Activated naive CD8-positive, alpha-beta T cell treated with anti-CD3 and anti-CD28 coated beads, Interleukin-2, amount 50 U/mL, for 16 hours (primary cell): Measurements from ENCODE around the gene ADORA2A.

Experiments
- DNase-seq: peaks from one replicate; pipeline ENCODE4 v3.0.0-alpha.2; 2020; ENCODE audit warnings: low read depth, low spot score

ADORA2A gene

GRCh38 chr22:24427500-24428164 is at the start of gene ADORA2A:
Gene ADORA2A, plus strand, starts transcription at chr22:24427599. Its CDS starts 5,806 bp downstream, at chr22:24433405.
- peak; percentile 64 for DNase-seq

GRCh38 chr22:24379536-24379935 is 47.9 kb upstream of the ADORA2A start:
- DNase-seq: no peak

- DNase-seq: no peak
Measured at GRCh38 chr22:24380220-24380904, 47.0 kb upstream of the ADORA2A start.

- DNase-seq: no peak
Measured at GRCh38 chr22:24380905-24381230, 46.5 kb upstream of the ADORA2A start.

GRCh38 chr22:24383061-24383460 is 44.3 kb upstream of the ADORA2A start:
- no peak for DNase-seq

GRCh38 chr22:24384131-24384530 is 43.3 kb upstream of the ADORA2A start:
- DNase-seq: no peak

GRCh38 chr22:24386937-24387471 is 40.4 kb upstream of the ADORA2A start:
- DNase-seq: no peak

GRCh38 chr22:24389680-24390079 is 37.7 kb upstream of the ADORA2A start:
- no peak for DNase-seq

- DNase-seq: no peak
Measured at GRCh38 chr22:24390156-24390555, 37.2 kb upstream of the ADORA2A start.

GRCh38 chr22:24390576-24390975 is 36.8 kb upstream of the ADORA2A start:
- DNase-seq: no peak

GRCh38 chr22:24391836-24392217 is 35.6 kb upstream of the ADORA2A start:
- DNase-seq: no peak

- no peak for DNase-seq
Measured at GRCh38 chr22:24392218-24392931, 35.0 kb upstream of the ADORA2A start.

GRCh38 chr22:24393012-24393559 is 34.3 kb upstream of the ADORA2A start:
- no peak for DNase-seq

GRCh38 chr22:24393848-24394247 is 33.6 kb upstream of the ADORA2A start:
- DNase-seq: no peak

- no peak for DNase-seq
Measured at GRCh38 chr22:24394254-24394653, 33.1 kb upstream of the ADORA2A start.

GRCh38 chr22:24398409-24398808 is 29.0 kb upstream of the ADORA2A start:
- no peak for DNase-seq

GRCh38 chr22:24400034-24400725 is 27.2 kb upstream of the ADORA2A start:
- DNase-seq: no peak

- no peak for DNase-seq
Measured at GRCh38 chr22:24400726-24401596, 26.4 kb upstream of the ADORA2A start.

- DNase-seq: no peak
Measured at GRCh38 chr22:24401931-24402367, 25.4 kb upstream of the ADORA2A start.

GRCh38 chr22:24402460-24403192 is 24.8 kb upstream of the ADORA2A start:
- DNase-seq: no peak
